ENCODE results near the gene MACROD2.

The MACROD2 gene

GRCh38 chr20:14866841-14867514 lies 871.7 kb downstream of the MACROD2 start:
- no peak overlapping the region for H3K4me3 ChIP-seq (ENCODE audit: low read length)
- TF ChIP-seq CTCF (conservative IDR thresholded peaks at IDR 0.05; ENCODE audit: low read length), result no peak
- no peak for DNase-seq (ENCODE audit: low read depth)

GRCh38 chr20:14877301-14878028 lies 882.1 kb downstream of the MACROD2 start:
- no peak for DNase-seq (ENCODE audit: low read depth)
- no peak overlapping the region for H3K4me3 ChIP-seq (ENCODE audit: low read length)
- no peak for TF ChIP-seq CTCF (conservative IDR thresholded peaks at IDR 0.05; ENCODE audit: low read length)

GRCh38 chr20:14878676-14879019 lies 883.3 kb downstream of the MACROD2 start:
- TF ChIP-seq CTCF (conservative IDR thresholded peaks at IDR 0.05; ENCODE audit: low read length), result no peak
- no peak overlapping the region for H3K4me3 ChIP-seq (ENCODE audit: low read length)
- no peak for DNase-seq (ENCODE audit: low read depth)

- H3K4me3 ChIP-seq (ENCODE audit: low read length), result no peak overlapping the region
- DNase-seq (ENCODE audit: low read depth), result peak; percentile 68
- TF ChIP-seq CTCF (conservative IDR thresholded peaks at IDR 0.05; ENCODE audit: low read length), result no peak
Measured at GRCh38 chr20:14879020-14879697, 883.8 kb downstream of the MACROD2 start.

- no peak overlapping the region for H3K4me3 ChIP-seq (ENCODE audit: low read length)
- TF ChIP-seq CTCF (conservative IDR thresholded peaks at IDR 0.05; ENCODE audit: low read length), result no peak
- no peak for DNase-seq (ENCODE audit: low read depth)
Measured at GRCh38 chr20:14879839-14880238, 884.5 kb downstream of the MACROD2 start.

- no peak for DNase-seq (ENCODE audit: low read depth)
- no peak for TF ChIP-seq CTCF (conservative IDR thresholded peaks at IDR 0.05; ENCODE audit: low read length)
Measured at GRCh38 chr20:14881518-14881917, 886.2 kb downstream of the MACROD2 start.

More at GRCh38 chr20:14881518-14881917, 886.2 kb downstream of the MACROD2 start:
- H3K4me3 ChIP-seq (ENCODE audit: low read length), result no peak overlapping the region
